Immature natural killer cell (primary cell): ENCODE data around the gene MYO1E. TPM values are rescaled to one million over a fixed set of nuclear protein-coding genes. Genes with fewer than 3 reads are reported as not detected.

Source experiments
- DNase-seq, 3 donors: peaks; one replicate each; pipeline ENCODE4 v3.0.0; 2022; ENCODE audit warnings: mixed read lengths in 1 of 3
- H3K27ac Mint-ChIP-seq, 6 donors: one replicate each; pipeline ENCODE4 v1.8.0; 2020; ENCODE audit warnings: mixed read lengths in 6 of 6, mild to moderate bottlenecking in 5 of 6, inconsistent platforms in 4 of 6, moderate library complexity in 3 of 6
- H3K27me3 Mint-ChIP-seq, 3 donors: one replicate each; pipeline ENCODE4 v1.8.0; 2020 to 2021; ENCODE audit warnings: low read depth in 3 of 3, mild to moderate bottlenecking in 3 of 3, mixed read lengths in 3 of 3, moderate library complexity in 3 of 3, inconsistent platforms in 1 of 3
- H3K36me3 Mint-ChIP-seq, 3 donors: one replicate each; pipeline ENCODE4 v1.8.0; 2020; ENCODE audit warnings: mixed read lengths in 3 of 3, inconsistent platforms in 2 of 3, mild to moderate bottlenecking in 2 of 3
- H3K4me1 Mint-ChIP-seq, 2 donors: one replicate each; pipeline ENCODE4 v1.8.0; 2020; ENCODE audit warnings: inconsistent platforms in 2 of 2, mild to moderate bottlenecking in 2 of 2, mixed read lengths in 2 of 2, moderate library complexity in 1 of 2
- H3K4me3 Mint-ChIP-seq, 5 donors: one replicate each; pipeline ENCODE4 v1.8.0; 2020; ENCODE audit warnings: mild to moderate bottlenecking in 5 of 5, mixed read lengths in 5 of 5, inconsistent platforms in 3 of 5, moderate library complexity in 3 of 5
- H3K9me3 Mint-ChIP-seq, 6 donors: one replicate each; pipeline ENCODE4 v1.8.0; 2020; ENCODE audit warnings: mild to moderate bottlenecking in 6 of 6, mixed read lengths in 6 of 6, inconsistent platforms in 4 of 6, moderate library complexity in 3 of 6
- polyA plus RNA-seq, 3 donors: library from polyadenylated mRNA; unstranded; fragments of 300-500 nt; fragmentation: Illumina TruSeq; gene quantifications; one replicate each; pipeline ENCODE4 v1.2.3, GENCODE V29; 2021

The MYO1E gene
- polyA plus RNA-seq, 3 donors from 2014 or later = 4.7 to 15.4 (median 7.1) TPM

GRCh38 chr15:59223736-59224135, 148.9 kb downstream of the MYO1E start:
- Mint-ChIP-seq H3K9me3 (peaks cover 0 to 2% (median 0%) of the 10 kb centered on the region in 6 donors), H3K36me3 (no peaks in the 10 kb centered on the region), H3K27me3 (peaks cover 0 to 1% (median 0%) of the 10 kb centered on the region in 3 donors), H3K4me1 (peaks cover 7 to 8% of the 10 kb centered on the region in 2 donors), H3K27ac (no peak overlapping the region), H3K4me3 (no peak overlapping the region)
- DNase-seq = no peak

DNA sequence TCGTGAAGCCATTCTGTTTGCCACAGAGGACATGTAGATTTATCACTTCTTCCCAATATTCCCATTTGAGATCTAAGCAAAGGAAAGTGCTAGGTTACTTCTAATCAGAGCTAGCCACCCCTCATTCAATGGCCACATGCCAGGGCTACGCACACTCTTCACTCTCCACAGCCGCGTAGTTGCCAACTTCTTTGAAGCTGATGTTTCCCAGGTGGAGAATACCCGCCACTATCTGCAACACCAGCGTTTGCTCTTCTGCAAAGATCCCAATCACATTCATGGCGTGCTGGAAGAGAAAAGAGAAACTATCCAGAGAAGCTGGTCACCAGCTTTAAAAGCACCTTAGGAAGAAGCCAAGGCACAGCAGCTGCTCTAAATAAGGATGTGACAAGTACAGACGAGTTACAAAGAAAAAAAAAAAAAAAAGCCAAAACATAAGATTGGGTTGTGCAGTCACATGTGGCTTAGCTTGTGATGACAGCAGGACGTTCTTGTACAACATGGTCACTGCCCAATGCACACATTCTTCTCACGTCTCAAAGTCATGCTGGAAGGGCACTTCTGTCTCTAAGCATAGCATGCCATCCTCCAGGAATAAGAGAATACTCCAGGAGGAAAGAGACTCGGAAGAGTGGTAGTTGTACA, 149.6 kb downstream of the MYO1E start:
- no peak for DNase-seq
- Mint-ChIP-seq H3K27me3 (peaks cover 0 to 2% (median 1%) of the 10 kb centered on the region in 3 donors), H3K9me3 (peaks cover 0 to 2% (median 0%) of the 10 kb centered on the region in 6 donors), H3K27ac (no peak overlapping the region), H3K4me3 (no peak overlapping the region), H3K4me1 (peaks cover 7 to 8% of the 10 kb centered on the region in 2 donors), H3K36me3 (no peaks in the 10 kb centered on the region)

DNA sequence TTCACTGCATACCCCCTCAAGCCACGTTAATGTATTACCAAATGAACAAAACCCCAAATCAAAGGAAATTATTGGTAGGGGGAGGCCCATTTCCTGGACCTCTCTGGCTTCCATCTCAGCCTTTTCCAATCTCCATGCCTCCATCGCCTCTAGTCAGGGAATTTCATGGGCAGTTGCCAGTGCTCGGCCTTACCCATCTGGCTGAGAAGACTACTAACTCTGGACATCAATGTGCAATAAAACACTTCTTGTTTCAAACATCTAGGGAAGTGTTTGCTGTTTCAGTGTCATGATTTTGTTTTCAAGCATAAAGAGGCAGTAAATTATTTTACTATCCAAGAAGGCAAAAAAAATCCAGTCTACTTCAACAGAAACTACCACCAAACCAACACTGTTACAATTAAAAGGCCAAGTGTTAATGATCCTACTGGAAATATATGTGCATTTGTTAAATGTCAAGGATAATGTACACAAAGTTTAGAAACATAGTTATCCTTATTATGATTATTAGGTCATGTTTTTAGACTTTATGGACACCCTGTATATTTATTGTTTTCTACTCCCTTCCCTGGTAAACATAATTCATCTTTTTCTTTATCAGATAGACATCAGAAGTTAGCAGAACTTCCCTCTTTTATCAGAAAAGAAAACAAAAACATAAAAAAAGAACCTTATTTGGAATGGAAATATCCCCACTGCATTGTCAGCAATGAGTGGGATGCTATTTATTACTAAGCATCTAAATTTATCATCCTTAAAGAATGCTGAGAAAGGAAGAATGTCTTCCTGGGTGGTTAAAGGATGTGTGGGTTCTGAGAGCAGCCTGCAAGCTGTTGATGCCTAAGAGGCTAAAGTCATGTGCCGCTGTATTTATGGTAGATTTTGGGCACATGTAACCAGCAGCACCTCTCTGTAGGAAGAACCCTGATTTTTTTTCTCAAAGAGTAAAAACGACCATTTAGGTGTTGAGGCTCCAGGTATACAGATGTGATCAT, 150.9 kb downstream of the MYO1E start:
- Mint-ChIP-seq H3K4me1 (no peaks in the 10 kb centered on the region), H3K4me3 (no peak overlapping the region), H3K27me3 (peaks cover 0 to 2% (median 1%) of the 10 kb centered on the region in 3 donors), H3K27ac (no peak overlapping the region), H3K36me3 (no peaks in the 10 kb centered on the region), H3K9me3 (no peaks in the 10 kb centered on the region)
- no peak for DNase-seq

- Mint-ChIP-seq H3K27ac (no peak overlapping the region), H3K9me3 (no peaks in the 10 kb centered on the region), H3K27me3 (peaks cover 0 to 2% (median 1%) of the 10 kb centered on the region in 3 donors), H3K4me1 (no peaks in the 10 kb centered on the region), H3K4me3 (no peak overlapping the region), H3K36me3 (no peaks in the 10 kb centered on the region)
- no peak for DNase-seq
These were observed 154.0 kb downstream of the MYO1E start for GRCh38 chr15:59218710-59219109.

DNA sequence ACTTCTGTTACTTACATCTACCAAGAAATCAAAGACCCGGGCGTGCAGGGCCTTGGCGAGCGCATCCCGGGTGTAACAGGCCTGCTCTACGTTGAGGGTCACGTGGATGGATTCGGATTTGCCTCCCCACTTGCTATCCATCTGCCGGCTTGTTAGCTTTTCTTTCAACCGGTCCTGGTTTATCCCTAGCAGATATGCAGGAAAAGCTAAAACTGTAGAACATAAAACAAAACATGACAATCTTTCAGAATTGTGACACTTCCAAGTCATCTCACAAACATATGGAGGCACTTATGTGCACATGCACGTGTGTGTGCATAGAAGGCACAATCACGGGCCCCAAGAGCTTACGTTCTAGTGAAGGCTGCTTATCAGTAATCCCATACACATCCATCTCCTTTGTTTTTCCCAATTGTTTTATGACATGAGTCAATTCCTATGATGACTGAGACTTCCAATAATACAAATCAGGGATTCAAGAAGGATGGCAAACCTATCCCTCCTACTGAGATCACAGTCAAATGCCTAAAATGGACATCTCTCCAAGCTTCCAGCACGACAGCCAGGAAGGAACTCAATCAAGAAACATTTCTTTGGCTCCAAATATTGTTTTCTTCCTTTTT, 154.7 kb downstream of the MYO1E start:
- no peaks in the 10 kb centered on the region for H3K4me1 Mint-ChIP-seq
- H3K4me3 Mint-ChIP-seq = no peak overlapping the region
- H3K9me3 Mint-ChIP-seq = no peaks in the 10 kb centered on the region
- peaks cover 0 to 2% (median 1%) of the 10 kb centered on the region in 3 donors for H3K27me3 Mint-ChIP-seq
- H3K36me3 Mint-ChIP-seq = no peaks in the 10 kb centered on the region
- H3K27ac Mint-ChIP-seq = no peak overlapping the region
- no peak for DNase-seq

- Mint-ChIP-seq H3K27ac (no peak overlapping the region), H3K36me3 (no peaks in the 10 kb centered on the region), H3K4me3 (no peak overlapping the region), H3K9me3 (no peaks in the 10 kb centered on the region), H3K4me1 (no peaks in the 10 kb centered on the region), H3K27me3 (peaks cover 0 to 5% (median 0%) of the 10 kb centered on the region in 3 donors)
- DNase-seq = no peak
These were observed 155.8 kb downstream of the MYO1E start for GRCh38 chr15:59216911-59217310.

GRCh38 chr15:59210186-59210585, 162.5 kb downstream of the MYO1E start:
- Mint-ChIP-seq H3K9me3 (no peaks in the 10 kb centered on the region), H3K4me3 (no peak overlapping the region), H3K27me3 (peaks cover 0 to 10% (median 0%) of the 10 kb centered on the region in 3 donors), H3K4me1 (no peaks in the 10 kb centered on the region), H3K36me3 (peaks cover 0 to 4% (median 3%) of the 10 kb centered on the region in 3 donors), H3K27ac (no peak overlapping the region)
- no peak for DNase-seq

DNA sequence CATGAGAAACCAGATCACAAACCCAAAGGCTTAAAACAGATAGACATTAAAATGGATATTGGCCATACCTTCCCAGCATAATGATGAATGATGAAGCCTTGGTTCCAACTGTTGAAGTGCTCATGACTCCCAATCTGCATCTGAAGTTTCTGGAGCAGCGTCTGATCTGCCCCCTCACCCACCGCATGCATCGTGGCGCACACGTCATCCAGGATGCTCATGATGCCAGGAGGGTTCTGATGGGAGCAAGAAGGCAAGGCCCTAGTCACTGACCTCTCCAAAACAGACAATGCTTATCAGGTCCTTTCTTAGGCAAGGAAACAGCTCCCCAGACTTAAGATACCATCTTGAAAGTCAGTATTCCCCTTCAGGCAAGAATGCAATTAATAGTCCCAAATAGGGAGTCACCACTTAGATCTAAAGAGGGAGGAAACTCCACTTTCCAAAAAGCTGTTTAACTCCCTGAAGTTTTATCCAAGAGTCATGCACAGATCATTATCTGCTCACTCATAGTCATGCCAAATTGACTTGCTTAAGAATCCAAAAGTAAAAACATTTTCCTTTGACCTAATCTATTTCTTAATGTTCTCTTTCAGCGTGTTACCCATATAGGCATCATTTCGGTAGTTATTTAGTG, 163.9 kb downstream of the MYO1E start:
- DNase-seq = no peak
- no peaks in the 10 kb centered on the region for H3K4me1 Mint-ChIP-seq
- H3K9me3 Mint-ChIP-seq = no peaks in the 10 kb centered on the region
- no peak overlapping the region for H3K27ac Mint-ChIP-seq
- H3K27me3 Mint-ChIP-seq = peaks cover 0 to 10% (median 0%) of the 10 kb centered on the region in 3 donors
- no peak overlapping the region for H3K4me3 Mint-ChIP-seq
- peaks cover 0 to 8% (median 4%) of the 10 kb centered on the region in 3 donors for H3K36me3 Mint-ChIP-seq

DNA sequence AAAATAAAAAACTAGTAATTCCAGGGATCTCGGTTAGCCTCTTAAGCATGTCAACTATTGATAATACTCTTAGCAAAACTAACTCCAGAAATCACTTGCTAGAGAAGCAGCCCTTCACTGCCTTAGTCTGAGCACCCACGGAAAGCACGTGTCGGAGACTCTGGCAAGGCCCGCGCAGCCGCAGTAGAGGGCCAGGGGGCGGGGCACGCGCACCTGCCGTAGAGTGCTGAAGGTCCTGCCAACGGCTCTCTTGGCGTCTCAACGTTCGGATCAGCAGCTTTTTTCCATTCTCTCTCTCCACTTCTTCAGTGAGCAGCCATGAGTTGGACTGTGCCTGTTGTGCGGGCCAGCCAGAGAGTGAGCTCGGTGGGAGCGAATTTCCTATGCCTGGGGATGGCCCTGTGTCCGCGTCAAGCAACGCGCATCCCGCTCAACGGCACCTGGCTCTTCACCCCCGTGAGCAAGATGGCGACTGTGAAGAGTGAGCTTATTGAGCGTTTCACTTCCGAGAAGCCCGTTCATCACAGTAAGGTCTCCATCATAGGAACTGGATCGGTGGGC, 166.0 kb downstream of the MYO1E start, which contains the start of gene LDHAL6B:
Gene LDHAL6B (plus strand): TSS at position 221 of the 561 bp plus-strand sequence. CDS start 98 bp downstream, at position 319.
- Mint-ChIP-seq H3K36me3 (peaks cover 0 to 8% (median 4%) of the 10 kb centered on the region in 3 donors), H3K4me3 (no peak within 1 kb of the TSS), H3K9me3 (no peaks in the 10 kb centered on the region), H3K27ac (no peak within 1 kb of the TSS), H3K27me3 (peaks cover 0 to 7% (median 2%) of the 10 kb centered on the region in 3 donors), H3K4me1 (no peaks in the 10 kb centered on the region)
- no peak for DNase-seq

DNA sequence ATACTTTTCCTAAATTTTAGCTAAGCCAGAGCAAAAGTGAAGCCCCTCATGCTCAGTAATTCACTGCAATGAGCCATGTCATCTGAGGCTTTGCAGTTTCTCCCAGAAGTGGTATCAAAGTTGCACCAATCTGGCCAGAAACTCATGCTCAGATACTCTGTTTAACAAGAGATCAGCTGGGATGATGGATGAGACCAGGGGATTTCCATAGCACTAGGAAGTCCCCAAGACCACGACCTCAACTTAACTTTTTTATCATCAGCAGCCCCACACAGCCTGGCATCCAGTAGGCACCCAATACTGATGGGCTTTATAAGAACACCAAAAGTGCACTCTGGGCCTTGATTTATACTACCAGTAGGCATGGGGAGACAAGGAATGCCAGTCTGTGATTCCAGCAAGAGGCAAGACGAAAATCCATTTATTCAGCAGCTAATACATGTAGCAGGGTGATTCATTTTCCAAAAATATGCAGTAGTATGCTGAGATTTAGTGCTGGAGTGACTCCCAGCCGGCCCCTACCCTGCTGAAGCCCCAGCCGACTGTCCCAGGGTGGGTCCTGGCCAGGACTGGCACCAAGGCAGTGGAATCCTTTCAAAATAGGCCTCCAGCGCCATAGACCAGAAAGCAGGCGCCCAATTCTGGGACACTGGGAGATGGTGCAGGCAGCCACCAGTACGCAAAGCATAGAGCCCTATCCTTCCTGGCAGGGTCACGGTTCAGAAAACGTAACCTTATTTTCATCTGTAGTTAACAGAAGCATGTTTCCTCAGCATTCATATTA, 166.6 kb downstream of the MYO1E start:
- Mint-ChIP-seq H3K36me3 (peaks cover 0 to 8% (median 4%) of the 10 kb centered on the region in 3 donors), H3K27me3 (peaks cover 0 to 5% (median 2%) of the 10 kb centered on the region in 3 donors), H3K4me1 (no peaks in the 10 kb centered on the region), H3K27ac (no peak overlapping the region), H3K9me3 (no peaks in the 10 kb centered on the region), H3K4me3 (no peak overlapping the region)
- DNase-seq = no peak

DNA sequence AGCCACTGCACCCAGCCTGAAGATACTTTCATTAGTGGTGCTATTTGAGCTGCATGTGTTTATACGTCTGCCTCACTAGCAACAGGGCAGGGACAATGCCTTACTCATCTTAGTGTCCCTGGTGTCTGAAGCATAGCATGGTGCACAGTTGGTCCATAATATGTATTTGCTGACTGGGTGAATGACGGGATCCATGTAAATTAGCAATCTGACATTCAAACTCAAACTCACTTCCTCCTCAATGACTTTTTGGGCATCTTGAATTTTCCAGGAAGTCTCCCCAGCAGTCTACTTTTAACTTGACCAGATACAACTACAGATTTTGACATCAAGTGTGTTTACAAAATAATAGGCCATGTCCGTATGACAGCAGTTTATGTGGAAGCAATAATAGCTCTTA, 169.0 kb downstream of the MYO1E start:
- Mint-ChIP-seq H3K9me3 (no peaks in the 10 kb centered on the region), H3K27ac (no peak overlapping the region), H3K4me3 (no peak overlapping the region), H3K27me3 (peaks cover 0 to 2% (median 0%) of the 10 kb centered on the region in 3 donors), H3K36me3 (peaks cover 0 to 7% (median 4%) of the 10 kb centered on the region in 3 donors), H3K4me1 (no peaks in the 10 kb centered on the region)
- DNase-seq = no peak

- DNase-seq = no peak
- Mint-ChIP-seq H3K27me3 (peaks cover 0 to 2% (median 0%) of the 10 kb centered on the region in 3 donors), H3K4me1 (no peaks in the 10 kb centered on the region), H3K27ac (no peak overlapping the region), H3K4me3 (no peak overlapping the region), H3K36me3 (peaks cover 0 to 5% (median 4%) of the 10 kb centered on the region in 3 donors), H3K9me3 (no peaks in the 10 kb centered on the region)
These were observed 169.7 kb downstream of the MYO1E start for GRCh38 chr15:59203008-59203407.
